NT2/D1 (cell line): ENCODE measurements around the gene CLSTN2.

Source experiments
- SUZ12 ChIP-seq: IDR thresholded peaks from 2 replicates; pipeline ENCODE4 v1.6.1; 2011; ENCODE audit not compliant: insufficient read length, insufficient read depth; ENCODE audit errors: extremely low read depth
- YY1 ChIP-seq: IDR thresholded peaks from 2 replicates; pipeline ENCODE4 v1.6.1; 2011; ENCODE audit not compliant: insufficient read length, insufficient read depth
- ZNF274 ChIP-seq: IDR thresholded peaks from 2 replicates; pipeline ENCODE4 v1.6.1; 2011; ENCODE audit warnings: mild to moderate bottlenecking, low read depth, low read length

- TF ChIP-seq ZNF274 (no peak), YY1 (no peak), SUZ12 (no peak)
Measured at GRCh38 chr3:140131895-140132294, 196.9 kb downstream of the CLSTN2 start.
